ENCODE data around the gene KRCC1. TPM values are rescaled to one million over a fixed set of nuclear protein-coding genes. Genes with fewer than 3 reads are reported as not detected.

The KRCC1 gene
- total and polyA plus RNA-seq, 2 experiments from 2014 or later: 10.3 to 12.5 TPM

- TF ChIP-seq EZH2 (IDR thresholded peaks at IDR 0.05; ENCODE audit: low read depth, unreplicated experiment) (no peak), CREB1 (CRISPR knock-in tag; IDR thresholded peaks at IDR 0.05; ENCODE audit: low read depth) (no peak), STAT1 (IDR thresholded peaks at IDR 0.05; ENCODE audit: unreplicated experiment) (no peak), POLR2AphosphoS5 (IDR thresholded peaks at IDR 0.05; ENCODE audit: low read depth) (no peak), ZNF331 (CRISPR knock-in tag; IDR thresholded peaks at IDR 0.05; ENCODE audit: low read depth) (no peak), NANOG (IDR thresholded peaks at IDR 0.05; ENCODE audit: borderline replicate concordance) (no peak), JUNB (IDR thresholded peaks at IDR 0.05; ENCODE audit: unreplicated experiment) (no peak), ZNF114 (CRISPR knock-in tag; IDR thresholded peaks at IDR 0.05) (no peak), EZH2phosphoT487 (IDR thresholded peaks at IDR 0.05; ENCODE audit: unreplicated experiment) (no peak), CTCF (conservative IDR thresholded peaks at IDR 0.05; ENCODE audit: low read depth in 2 of 2) (no peak), ETS1 (IDR thresholded peaks at IDR 0.05) (no peak)
- TF ChIP-seq, protein P1, sequence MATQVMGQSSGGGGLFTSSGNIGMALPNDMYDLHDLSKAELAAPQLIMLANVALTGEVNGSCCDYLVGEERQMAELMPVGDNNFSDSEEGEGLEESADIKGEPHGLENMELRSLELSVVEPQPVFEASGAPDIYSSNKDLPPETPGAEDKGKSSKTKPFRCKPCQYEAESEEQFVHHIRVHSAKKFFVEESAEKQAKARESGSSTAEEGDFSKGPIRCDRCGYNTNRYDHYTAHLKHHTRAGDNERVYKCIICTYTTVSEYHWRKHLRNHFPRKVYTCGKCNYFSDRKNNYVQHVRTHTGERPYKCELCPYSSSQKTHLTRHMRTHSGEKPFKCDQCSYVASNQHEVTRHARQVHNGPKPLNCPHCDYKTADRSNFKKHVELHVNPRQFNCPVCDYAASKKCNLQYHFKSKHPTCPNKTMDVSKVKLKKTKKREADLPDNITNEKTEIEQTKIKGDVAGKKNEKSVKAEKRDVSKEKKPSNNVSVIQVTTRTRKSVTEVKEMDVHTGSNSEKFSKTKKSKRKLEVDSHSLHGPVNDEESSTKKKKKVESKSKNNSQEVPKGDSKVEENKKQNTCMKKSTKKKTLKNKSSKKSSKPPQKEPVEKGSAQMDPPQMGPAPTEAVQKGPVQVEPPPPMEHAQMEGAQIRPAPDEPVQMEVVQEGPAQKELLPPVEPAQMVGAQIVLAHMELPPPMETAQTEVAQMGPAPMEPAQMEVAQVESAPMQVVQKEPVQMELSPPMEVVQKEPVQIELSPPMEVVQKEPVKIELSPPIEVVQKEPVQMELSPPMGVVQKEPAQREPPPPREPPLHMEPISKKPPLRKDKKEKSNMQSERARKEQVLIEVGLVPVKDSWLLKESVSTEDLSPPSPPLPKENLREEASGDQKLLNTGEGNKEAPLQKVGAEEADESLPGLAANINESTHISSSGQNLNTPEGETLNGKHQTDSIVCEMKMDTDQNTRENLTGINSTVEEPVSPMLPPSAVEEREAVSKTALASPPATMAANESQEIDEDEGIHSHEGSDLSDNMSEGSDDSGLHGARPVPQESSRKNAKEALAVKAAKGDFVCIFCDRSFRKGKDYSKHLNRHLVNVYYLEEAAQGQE (IDR thresholded peaks at IDR 0.05; ENCODE audit: unreplicated experiment): no peak
- TF ChIP-seq, protein P2, sequence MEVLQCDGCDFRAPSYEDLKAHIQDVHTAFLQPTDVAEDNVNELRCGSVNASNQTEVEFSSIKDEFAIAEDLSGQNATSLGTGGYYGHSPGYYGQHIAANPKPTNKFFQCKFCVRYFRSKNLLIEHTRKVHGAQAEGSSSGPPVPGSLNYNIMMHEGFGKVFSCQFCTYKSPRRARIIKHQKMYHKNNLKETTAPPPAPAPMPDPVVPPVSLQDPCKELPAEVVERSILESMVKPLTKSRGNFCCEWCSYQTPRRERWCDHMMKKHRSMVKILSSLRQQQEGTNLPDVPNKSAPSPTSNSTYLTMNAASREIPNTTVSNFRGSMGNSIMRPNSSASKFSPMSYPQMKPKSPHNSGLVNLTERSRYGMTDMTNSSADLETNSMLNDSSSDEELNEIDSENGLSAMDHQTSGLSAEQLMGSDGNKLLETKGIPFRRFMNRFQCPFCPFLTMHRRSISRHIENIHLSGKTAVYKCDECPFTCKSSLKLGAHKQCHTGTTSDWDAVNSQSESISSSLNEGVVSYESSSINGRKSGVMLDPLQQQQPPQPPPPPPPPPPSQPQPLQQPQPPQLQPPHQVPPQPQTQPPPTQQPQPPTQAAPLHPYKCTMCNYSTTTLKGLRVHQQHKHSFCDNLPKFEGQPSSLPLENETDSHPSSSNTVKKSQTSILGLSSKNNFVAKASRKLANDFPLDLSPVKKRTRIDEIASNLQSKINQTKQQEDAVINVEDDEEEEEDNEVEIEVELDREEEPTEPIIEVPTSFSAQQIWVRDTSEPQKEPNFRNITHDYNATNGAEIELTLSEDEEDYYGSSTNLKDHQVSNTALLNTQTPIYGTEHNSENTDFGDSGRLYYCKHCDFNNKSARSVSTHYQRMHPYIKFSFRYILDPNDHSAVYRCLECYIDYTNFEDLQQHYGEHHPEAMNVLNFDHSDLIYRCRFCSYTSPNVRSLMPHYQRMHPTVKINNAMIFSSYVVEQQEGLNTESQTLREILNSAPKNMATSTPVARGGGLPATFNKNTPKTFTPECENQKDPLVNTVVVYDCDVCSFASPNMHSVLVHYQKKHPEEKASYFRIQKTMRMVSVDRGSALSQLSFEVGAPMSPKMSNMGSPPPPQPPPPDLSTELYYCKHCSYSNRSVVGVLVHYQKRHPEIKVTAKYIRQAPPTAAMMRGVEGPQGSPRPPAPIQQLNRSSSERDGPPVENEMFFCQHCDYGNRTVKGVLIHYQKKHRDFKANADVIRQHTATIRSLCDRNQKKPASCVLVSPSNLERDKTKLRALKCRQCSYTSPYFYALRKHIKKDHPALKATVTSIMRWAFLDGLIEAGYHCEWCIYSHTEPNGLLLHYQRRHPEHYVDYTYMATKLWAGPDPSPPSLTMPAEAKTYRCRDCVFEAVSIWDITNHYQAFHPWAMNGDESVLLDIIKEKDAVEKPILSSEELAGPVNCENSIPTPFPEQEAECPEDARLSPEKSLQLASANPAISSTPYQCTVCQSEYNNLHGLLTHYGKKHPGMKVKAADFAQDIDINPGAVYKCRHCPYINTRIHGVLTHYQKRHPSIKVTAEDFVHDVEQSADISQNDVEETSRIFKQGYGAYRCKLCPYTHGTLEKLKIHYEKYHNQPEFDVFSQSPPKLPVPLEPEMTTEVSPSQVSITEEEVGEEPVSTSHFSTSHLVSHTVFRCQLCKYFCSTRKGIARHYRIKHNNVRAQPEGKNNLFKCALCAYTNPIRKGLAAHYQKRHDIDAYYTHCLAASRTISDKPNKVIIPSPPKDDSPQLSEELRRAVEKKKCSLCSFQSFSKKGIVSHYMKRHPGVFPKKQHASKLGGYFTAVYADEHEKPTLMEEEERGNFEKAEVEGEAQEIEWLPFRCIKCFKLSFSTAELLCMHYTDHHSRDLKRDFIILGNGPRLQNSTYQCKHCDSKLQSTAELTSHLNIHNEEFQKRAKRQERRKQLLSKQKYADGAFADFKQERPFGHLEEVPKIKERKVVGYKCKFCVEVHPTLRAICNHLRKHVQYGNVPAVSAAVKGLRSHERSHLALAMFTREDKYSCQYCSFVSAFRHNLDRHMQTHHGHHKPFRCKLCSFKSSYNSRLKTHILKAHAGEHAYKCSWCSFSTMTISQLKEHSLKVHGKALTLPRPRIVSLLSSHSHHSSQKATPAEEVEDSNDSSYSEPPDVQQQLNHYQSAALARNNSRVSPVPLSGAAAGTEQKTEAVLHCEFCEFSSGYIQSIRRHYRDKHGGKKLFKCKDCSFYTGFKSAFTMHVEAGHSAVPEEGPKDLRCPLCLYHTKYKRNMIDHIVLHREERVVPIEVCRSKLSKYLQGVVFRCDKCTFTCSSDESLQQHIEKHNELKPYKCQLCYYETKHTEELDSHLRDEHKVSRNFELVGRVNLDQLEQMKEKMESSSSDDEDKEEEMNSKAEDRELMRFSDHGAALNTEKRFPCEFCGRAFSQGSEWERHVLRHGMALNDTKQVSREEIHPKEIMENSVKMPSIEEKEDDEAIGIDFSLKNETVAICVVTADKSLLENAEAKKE (CRISPR knock-in tag; IDR thresholded peaks at IDR 0.05): no peak
- H3K27ac ChIP-seq (ENCODE audit: low read depth): no peak overlapping the region
- H3K36me3 Mint-ChIP-seq (ENCODE audit: low read depth): no peaks in the 10 kb centered on the region; the same call in 2 of the 3 replicates
Measured at GRCh38 chr2:88070055-88070454, 14.5 kb upstream of the KRCC1 start.

More at GRCh38 chr2:88070055-88070454, 14.5 kb upstream of the KRCC1 start:
- no peaks in the 10 kb centered on the region for H3F3A ChIP-seq (replicated peaks; ENCODE audit: low read depth)
- peaks cover 17% of the 10 kb centered on the region for H3K4me1 ChIP-seq (ENCODE audit: insufficient read depth)
- H3K36me3 ChIP-seq (ENCODE audit: insufficient read depth): no peaks in the 10 kb centered on the region
- peaks cover 15% of the 10 kb centered on the region for H3K9me3 Mint-ChIP-seq
- DNase-seq (ENCODE audit: low spot score) (no peak), ATAC-seq (no peak)
- H4K20me1 ChIP-seq (replicated peaks; ENCODE audit: insufficient read depth): no peaks in the 10 kb centered on the region
- H3K27me3 ChIP-seq (ENCODE audit: insufficient read depth): no peaks in the 10 kb centered on the region
- H3K4me2 ChIP-seq: no peak overlapping the region
- H3K27me3 Mint-ChIP-seq (ENCODE audit: insufficient read depth, low read depth, poor library complexity): no peaks in the 10 kb centered on the region
- H3K9me2 ChIP-seq (ENCODE audit: insufficient read depth): no peaks in the 10 kb centered on the region
- no peak overlapping the region for H3K4me3 ChIP-seq
- H3K4me1 Mint-ChIP-seq: peaks cover 26% of the 10 kb centered on the region
- no peaks in the 10 kb centered on the region for H3K79me2 ChIP-seq (replicated peaks; ENCODE audit: insufficient read depth)
- H3K27ac Mint-ChIP-seq: no peak overlapping the region
- no peak overlapping the region for H3K4me3 Mint-ChIP-seq
- H2AFZ ChIP-seq: no peak overlapping the region

Data from GM23338 (cell line).